GM21717 (cell line): Measurements from ENCODE around the gene CSTPP1.

Experiments
- ATAC-seq: cut with Tn5 transposase; IDR thresholded peaks from one replicate; pipeline ENCODE4 v1.9.1; 2021; ENCODE audit warnings: mild to moderate bottlenecking, moderate library complexity; ENCODE audit not compliant: unreplicated experiment

Gene CSTPP1

GRCh38 chr11:47154616-47155570 is 218.3 kb downstream of the CSTPP1 start:
- ATAC-seq, result no peak

- no peak for ATAC-seq
Observed at GRCh38 chr11:47155879-47156278, 219.3 kb downstream of the CSTPP1 start.

- no peak for ATAC-seq
Observed at GRCh38 chr11:47156333-47156732, 219.8 kb downstream of the CSTPP1 start.

- ATAC-seq, result no peak
Observed at GRCh38 chr11:47156951-47157350, 220.4 kb downstream of the CSTPP1 start.

GRCh38 chr11:47157805-47158204 is 221.2 kb downstream of the CSTPP1 start:
- ATAC-seq, result no peak

GRCh38 chr11:47158242-47158641 is 221.7 kb downstream of the CSTPP1 start:
- no peak for ATAC-seq

- no peak for ATAC-seq
Observed at GRCh38 chr11:47160753-47161133, 224.2 kb downstream of the CSTPP1 start.

- ATAC-seq, result no peak
Observed at GRCh38 chr11:47161134-47161854, 224.7 kb downstream of the CSTPP1 start.

- no peak for ATAC-seq
Observed at GRCh38 chr11:47161890-47162289, 225.3 kb downstream of the CSTPP1 start.

- ATAC-seq, result no peak
Observed at GRCh38 chr11:47162426-47162825, 225.9 kb downstream of the CSTPP1 start.

GRCh38 chr11:47163193-47163592 is 226.6 kb downstream of the CSTPP1 start:
- no peak for ATAC-seq

GRCh38 chr11:47163898-47164297 is 227.3 kb downstream of the CSTPP1 start:
- ATAC-seq, result no peak

GRCh38 chr11:47164321-47164720 is 227.8 kb downstream of the CSTPP1 start:
- no peak for ATAC-seq

- ATAC-seq, result no peak
Observed at GRCh38 chr11:47165253-47165840, 228.8 kb downstream of the CSTPP1 start.

- ATAC-seq, result no peak
Observed at GRCh38 chr11:47166368-47166767, 229.8 kb downstream of the CSTPP1 start.

GRCh38 chr11:47171061-47171838 is 234.7 kb downstream of the CSTPP1 start:
- no peak for ATAC-seq

GRCh38 chr11:47171856-47172255 is 235.3 kb downstream of the CSTPP1 start:
- ATAC-seq, result no peak

- no peak for ATAC-seq
Observed at GRCh38 chr11:47172740-47173336, 236.3 kb downstream of the CSTPP1 start.

GRCh38 chr11:47175746-47176327 is 239.3 kb downstream of the CSTPP1 start:
- no peak for ATAC-seq
